Spleen (tissue), 7 donors: Measurements from ENCODE around the gene SCUBE2.

Source experiments
- CTCF ChIP-seq, 11 experiments: fragments of 200-600 bp in 7 of 11; fragments of 450-650 bp in 4 of 11; sonication (generic) in 4 of 11; IDR thresholded peaks in 8 of 11; conservative IDR thresholded peaks in 3 of 11; 1 replicate in 7 of 11; 2 replicates in 4 of 11; pipeline versions ENCODE4 v1.4.0 to v1.8.0; 2016 to 2021; ENCODE audit warnings: antibody characterized with exemption in 11 of 11, inconsistent platforms in 4 of 11, mild to moderate bottlenecking in 1 of 11
- POLR2A ChIP-seq, 3 donors: fragments of 450-650 bp; IDR thresholded peaks; one replicate each; pipeline ENCODE4 v1.5.1; 2017; ENCODE audit warnings: antibody characterized with exemption in 3 of 3, mild to moderate bottlenecking in 1 of 3
- POLR2AphosphoS5 ChIP-seq, 3 donors: sonication (generic); formaldehyde crosslinking; IDR thresholded peaks; one replicate each; pipeline ENCODE4 v1.5.1; 2017; ENCODE audit warnings: antibody characterized with exemption in 3 of 3
- donor health status: DM: no; HTN: no; CAD: no; lungs with moderate emphysema.
- donor health status: DM: no; HTN: no; CAD: no.
- donor health status: DM: no; HTN: no; CAD: no.

- TF ChIP-seq CTCF (IDR thresholded peaks at IDR 0.05 in 8 of 11, conservative IDR thresholded peaks at IDR 0.05 in 3 of 11), result no peak
- TF ChIP-seq POLR2A (IDR thresholded peaks at IDR 0.05), result no peak
- no peak for TF ChIP-seq POLR2AphosphoS5 (IDR thresholded peaks at IDR 0.05)
Measured at GRCh38 chr11:9073466-9074225, 17.8 kb downstream of the SCUBE2 start.
